OCI-LY7 (cell line): ENCODE measurements around the gene PA2G4. TPM values are rescaled to one million over a fixed set of nuclear protein-coding genes. Genes with fewer than 3 reads are reported as not detected.

Experiments used
- BruUV-seq: library from RNA; stranded (reverse); fragments of 400-500 nt; replicated peaks from 2 replicates; lab custom pipeline; 2021; lab: Mats Ljungman, UMichigan
- CTCF ChIA-PET: fragments of 300-600 bp; sonication (Branson Sonifier 250); formaldehyde crosslinking; loops from one replicate; lab custom pipeline; 2022; ENCODE audit warnings: antibody characterized with exemption; ENCODE audit not compliant: unreplicated experiment; lab: Charles Lee
- POLR2A ChIA-PET: fragments of 300-600 bp; sonication (Branson Sonifier 250); formaldehyde crosslinking; loops from one replicate; lab custom pipeline; 2022; ENCODE audit warnings: antibody characterized with exemption; lab: Charles Lee
- DNase-seq: peaks from one replicate; pipeline ENCODE4 v3.0.0-alpha.2; 2015; ENCODE audit warnings: low spot score
- H2AFZ ChIP-seq: fragments of 200-600 bp; sonication (generic), shearing (Covaris generic); 2 replicates; pipeline ENCODE4 v1.6.1; 2014; ENCODE audit warnings: mild to moderate bottlenecking, antibody characterized with exemption, low read length, moderate library complexity
- H3K27ac ChIP-seq: fragments of 200-600 bp; sonication (generic); 2 replicates; pipeline ENCODE4 v1.5.1; 2014; ENCODE audit warnings: mixed run types, low read depth, mild to moderate bottlenecking, moderate library complexity, low read length, inconsistent platforms; ENCODE audit not compliant: poor library complexity, severe bottlenecking
- H3K36me3 ChIP-seq: fragments of 200-600 bp; sonication (generic); 2 replicates; pipeline ENCODE4 v1.6.1; 2014; ENCODE audit warnings: mild to moderate bottlenecking, antibody characterized with exemption, low read length, moderate library complexity, mixed read lengths; ENCODE audit not compliant: insufficient read depth
- H3K4me1 ChIP-seq: fragments of 200-600 bp; sonication (generic); 2 replicates; pipeline ENCODE4 v1.5.1; 2014; ENCODE audit warnings: mild to moderate bottlenecking, low read length; ENCODE audit not compliant: insufficient read depth, poor library complexity, severe bottlenecking
- H3K4me2 ChIP-seq: fragments of 200-600 bp; sonication (generic); 2 replicates; pipeline ENCODE4 v1.6.1; 2014; ENCODE audit warnings: mild to moderate bottlenecking, low read length
- H3K4me3 ChIP-seq: fragments of 200-600 bp; sonication (generic); 2 replicates; pipeline ENCODE4 v1.5.1; 2014; ENCODE audit warnings: mild to moderate bottlenecking, low read depth, low read length; ENCODE audit not compliant: poor library complexity, severe bottlenecking
- H3K79me2 ChIP-seq: fragments of 200-600 bp; sonication (generic); 2 replicates; pipeline ENCODE4 v1.6.1; 2016; ENCODE audit warnings: low read depth, mild to moderate bottlenecking, low read length, moderate library complexity, mixed read lengths; ENCODE audit not compliant: insufficient read depth
- H3K9me2 ChIP-seq: fragments of 200-600 bp; sonication (generic); 2 replicates; pipeline ENCODE4 v1.6.1; 2016; ENCODE audit warnings: mild to moderate bottlenecking, low read length, mixed read lengths; ENCODE audit not compliant: insufficient read depth
- H3K9me3 ChIP-seq: fragments of 200-600 bp; sonication (generic); 2 replicates; pipeline ENCODE4 v1.6.1; 2014; ENCODE audit warnings: mild to moderate bottlenecking, mixed run types, low read length, mixed read lengths
- H4K20me1 ChIP-seq: fragments of 200-600 bp; sonication (generic); 2 replicates; pipeline ENCODE4 v1.6.1; 2014; ENCODE audit warnings: mild to moderate bottlenecking, antibody characterized with exemption, low read length, moderate library complexity, mixed read lengths; ENCODE audit not compliant: insufficient read depth
- EZH2phosphoT487 ChIP-seq: fragments of 200-600 bp; sonication (generic); IDR thresholded peaks from 2 replicates; pipeline ENCODE4 v1.6.1; 2018; ENCODE audit warnings: low read depth, borderline replicate concordance, mild to moderate bottlenecking, mixed run types, antibody characterized with exemption, low read length, moderate library complexity, mixed read lengths
- intact Hi-C: fragments of 100-400 bp; cut with micrococcal nuclease; formaldehyde crosslinking; loops from one replicate; pipeline ENCODE4 v1.10.0; 2022; ENCODE audit not compliant: unreplicated experiment
- total RNA-seq, 2 experiments: library from RNA; depleted of rRNA in 1 of 2; stranded (reverse); fragments of >200 nt in 1 of 2; shearing (Covaris generic) in 1 of 2; gene quantifications; 2 replicates each; pipeline ENCODE4 v1.2.3, GENCODE V29; 2014 to 2022
- TF ChIP-seq, protein P1 (sequence below): fragments of 200-600 bp; sonication (generic); conservative IDR thresholded peaks from 2 replicates; pipeline ENCODE4 v1.5.1; 2014; ENCODE audit warnings: mild to moderate bottlenecking, antibody characterized with exemption, low read length, moderate library complexity, mixed read lengths

PA2G4 gene
- total RNA-seq, 2 experiments from 2014 or later, result 289 to 358 TPM

DNA sequence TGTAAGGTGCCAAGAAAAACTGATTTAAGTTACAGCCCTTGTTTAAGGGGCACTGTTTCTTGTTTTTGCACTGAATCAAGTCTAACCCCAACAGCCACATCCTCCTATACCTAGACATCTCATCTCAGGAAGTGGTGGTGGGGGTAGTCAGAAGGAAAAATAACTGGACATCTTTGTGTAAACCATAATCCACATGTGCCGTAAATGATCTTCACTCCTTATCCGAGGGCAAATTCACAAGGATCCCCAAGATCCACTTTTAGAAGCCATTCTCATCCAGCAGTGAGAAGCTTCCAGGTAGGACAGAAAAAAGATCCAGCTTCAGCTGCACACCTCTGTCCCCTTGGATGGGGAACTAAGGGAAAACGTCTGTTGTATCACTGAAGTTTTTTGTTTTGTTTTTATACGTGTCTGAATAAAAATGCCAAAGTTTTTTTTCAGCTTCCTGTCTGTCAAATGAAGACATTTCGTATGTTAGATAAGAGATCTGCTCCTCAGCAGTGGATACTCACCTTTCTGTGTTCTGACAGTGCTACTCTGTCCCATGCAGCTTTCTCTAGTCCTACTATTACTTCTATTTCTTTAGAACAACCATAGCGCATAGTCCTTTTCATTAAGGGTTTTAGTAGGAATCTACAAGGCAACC lies 1.2 kb upstream of the PA2G4 start:
- Histone ChIP-seq H4K20me1 (peaks cover 21% of the 10 kb centered on the region), H2AFZ (peak overlapping the region; percentile 56; the same call in 1 of the 2 replicates), H3K79me2 (peaks cover 38% of the 10 kb centered on the region), H3K4me3 (peak overlapping the region; percentile 93), H3K4me1 (peaks cover 27% of the 10 kb centered on the region), H3K9me3 (no peaks in the 10 kb centered on the region), H3K36me3 (peaks cover 37% of the 10 kb centered on the region), H3K27ac (peak overlapping the region; percentile 26), H3K9me2 (no peaks in the 10 kb centered on the region), H3K4me2 (peak overlapping the region; percentile 83)
- ChIA-PET POLR2A (interaction anchor here (0.6 to 4.0 kb wide), 8 partner anchors 12 to 365 kb away, joined by 3 to 64 read pairs (median 4); partner anchors contain the start of genes ESYT1, RPL41 and ZC3H10), CTCF (no interaction called here)
- intact Hi-C loops, result no loop called here
- BruUV-seq, result no TSS peak
- TF ChIP-seq EZH2phosphoT487, result no peak
- TF ChIP-seq, protein P1, sequence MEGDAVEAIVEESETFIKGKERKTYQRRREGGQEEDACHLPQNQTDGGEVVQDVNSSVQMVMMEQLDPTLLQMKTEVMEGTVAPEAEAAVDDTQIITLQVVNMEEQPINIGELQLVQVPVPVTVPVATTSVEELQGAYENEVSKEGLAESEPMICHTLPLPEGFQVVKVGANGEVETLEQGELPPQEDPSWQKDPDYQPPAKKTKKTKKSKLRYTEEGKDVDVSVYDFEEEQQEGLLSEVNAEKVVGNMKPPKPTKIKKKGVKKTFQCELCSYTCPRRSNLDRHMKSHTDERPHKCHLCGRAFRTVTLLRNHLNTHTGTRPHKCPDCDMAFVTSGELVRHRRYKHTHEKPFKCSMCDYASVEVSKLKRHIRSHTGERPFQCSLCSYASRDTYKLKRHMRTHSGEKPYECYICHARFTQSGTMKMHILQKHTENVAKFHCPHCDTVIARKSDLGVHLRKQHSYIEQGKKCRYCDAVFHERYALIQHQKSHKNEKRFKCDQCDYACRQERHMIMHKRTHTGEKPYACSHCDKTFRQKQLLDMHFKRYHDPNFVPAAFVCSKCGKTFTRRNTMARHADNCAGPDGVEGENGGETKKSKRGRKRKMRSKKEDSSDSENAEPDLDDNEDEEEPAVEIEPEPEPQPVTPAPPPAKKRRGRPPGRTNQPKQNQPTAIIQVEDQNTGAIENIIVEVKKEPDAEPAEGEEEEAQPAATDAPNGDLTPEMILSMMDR, result no peak
- no peak for DNase-seq

GRCh38 chr12:56103823-56104108 lies 593 bp upstream of the PA2G4 start:
- TSS peak; percentile 96 for BruUV-seq
- H3K4me3 ChIP-seq, result peak overlapping the region; percentile 93
- ChIA-PET CTCF (interaction anchor here (0.6 to 1.2 kb wide), 3 partner anchors 13 to 362 kb away, joined by 3 to 4 read pairs (median 4); partner anchors contain the start of gene RPL41), POLR2A (interaction anchor here (0.6 to 4.0 kb wide), 11 partner anchors 8 to 366 kb away, joined by 3 to 64 read pairs (median 4); partner anchors contain the start of genes ESYT1, PYM1, RPL41 and ZC3H10)
- H3K9me2 ChIP-seq, result no peaks in the 10 kb centered on the region
- no peak for TF ChIP-seq EZH2phosphoT487
- TF ChIP-seq, protein P1, result no peak
- H3K27ac ChIP-seq, result peak overlapping the region; percentile 26
- H3K4me2 ChIP-seq, result peak overlapping the region; percentile 83
- H3K4me1 ChIP-seq, result peaks cover 27% of the 10 kb centered on the region
- peaks cover 40% of the 10 kb centered on the region for H3K79me2 ChIP-seq
- H2AFZ ChIP-seq, result peak overlapping the region; percentile 56; the same call in 1 of the 2 replicates
- peaks cover 21% of the 10 kb centered on the region for H4K20me1 ChIP-seq
- no peak for DNase-seq
- no peaks in the 10 kb centered on the region for H3K9me3 ChIP-seq
- peaks cover 43% of the 10 kb centered on the region for H3K36me3 ChIP-seq
- intact Hi-C loops, result loop anchor here (2.0 kb wide), 1 partner anchor 175 kb away; no protein-coding TSS in a partner anchor
